Thyroid gland (tissue), 4 donors: ENCODE results near the gene UBP1.

Experiments
- CTCF ChIP-seq, 6 experiments: fragments of 200-600 bp in 3 of 6; fragments of 450-650 bp in 3 of 6; sonication (generic) in 3 of 6; IDR thresholded peaks; one replicate each; pipeline ENCODE4 v1.5.1; 2016 to 2019; ENCODE audit warnings: antibody characterized with exemption in 6 of 6, mild to moderate bottlenecking in 2 of 6, inconsistent platforms in 1 of 6, moderate library complexity in 1 of 6
- POLR2A ChIP-seq, 2 donors: fragments of 450-650 bp; IDR thresholded peaks; one replicate each; pipeline ENCODE4 v1.6.1; 2017; ENCODE audit warnings: antibody characterized with exemption in 2 of 2, mild to moderate bottlenecking in 2 of 2, moderate library complexity in 1 of 2

GRCh38 chr3:33420966-33421365 lies 19.2 kb downstream of the UBP1 start:
- TF ChIP-seq CTCF (IDR thresholded peaks at IDR 0.05) (no peak), POLR2A (IDR thresholded peaks at IDR 0.05) (no peak)
